Measurements from ENCODE around the gene ZNF423.

The ZNF423 gene

GRCh38 chr16:49651226-49651625 is 204.7 kb downstream of the ZNF423 start:
- no peak for DNase-seq
- Histone ChIP-seq H4K20me1 (ENCODE audit: insufficient read depth, low read length) (no peaks in the 10 kb centered on the region), H3K36me3 (ENCODE audit: insufficient read depth, low read length) (no peaks in the 10 kb centered on the region), H3K9ac (ENCODE audit: low read depth, low read length) (no peak overlapping the region), H3K27ac (ENCODE audit: low read length) (no peak overlapping the region), H2AFZ (ENCODE audit: low read depth, low read length) (no peak overlapping the region), H3K79me2 (ENCODE audit: insufficient read depth, low read length) (no peaks in the 10 kb centered on the region), H3K27me3 (ENCODE audit: insufficient read depth, low read length, poor library complexity) (no peaks in the 10 kb centered on the region), H3K4me3 (ENCODE audit: low read depth in 1 of 2, low read length in 2 of 2) (no peak overlapping the region), H3K9me3 (ENCODE audit: insufficient read depth, low read length, severe bottlenecking) (peaks cover 15% of the 10 kb centered on the region), H3K4me1 (ENCODE audit: insufficient read depth, low read length) (no peaks in the 10 kb centered on the region), H3K4me2 (ENCODE audit: insufficient read depth, low read length) (no peak overlapping the region)
- no peak for ATAC-seq (ENCODE audit: insufficient read depth, low read depth)
- TF ChIP-seq CTCF (IDR thresholded peaks at IDR 0.05; ENCODE audit: borderline replicate concordance, extremely low read depth, low read length, poor library complexity, severe bottlenecking) (no peak), EZH2 (IDR thresholded peaks at IDR 0.05; ENCODE audit: borderline replicate concordance, low read depth, low read length, severe bottlenecking) (no peak)

- no peak overlapping the region for H3K4me2 ChIP-seq (ENCODE audit: insufficient read depth, low read length)
- H3K4me3 ChIP-seq (ENCODE audit: low read depth in 1 of 2, low read length in 2 of 2): no peak overlapping the region
- H2AFZ ChIP-seq (ENCODE audit: low read depth, low read length): no peak overlapping the region
- H3K79me2 ChIP-seq (ENCODE audit: insufficient read depth, low read length): no peaks in the 10 kb centered on the region
- H3K4me1 ChIP-seq (ENCODE audit: insufficient read depth, low read length): no peaks in the 10 kb centered on the region
- no peak for DNase-seq
- ATAC-seq (ENCODE audit: insufficient read depth, low read depth): no peak
- H3K27me3 ChIP-seq (ENCODE audit: insufficient read depth, low read length, poor library complexity): no peaks in the 10 kb centered on the region
- H3K27ac ChIP-seq (ENCODE audit: low read length): no peak overlapping the region
- H3K36me3 ChIP-seq (ENCODE audit: insufficient read depth, low read length): no peaks in the 10 kb centered on the region
- no peak overlapping the region for H3K9ac ChIP-seq (ENCODE audit: low read depth, low read length)
- peaks cover 15% of the 10 kb centered on the region for H3K9me3 ChIP-seq (ENCODE audit: insufficient read depth, low read length, severe bottlenecking)
- no peak for TF ChIP-seq EZH2 (IDR thresholded peaks at IDR 0.05; ENCODE audit: borderline replicate concordance, low read depth, low read length, severe bottlenecking)
- no peak for TF ChIP-seq CTCF (IDR thresholded peaks at IDR 0.05; ENCODE audit: borderline replicate concordance, extremely low read depth, low read length, poor library complexity, severe bottlenecking)
- no peaks in the 10 kb centered on the region for H4K20me1 ChIP-seq (ENCODE audit: insufficient read depth, low read length)
Observed at GRCh38 chr16:49650603-49651002, 205.3 kb downstream of the ZNF423 start.

DNA sequence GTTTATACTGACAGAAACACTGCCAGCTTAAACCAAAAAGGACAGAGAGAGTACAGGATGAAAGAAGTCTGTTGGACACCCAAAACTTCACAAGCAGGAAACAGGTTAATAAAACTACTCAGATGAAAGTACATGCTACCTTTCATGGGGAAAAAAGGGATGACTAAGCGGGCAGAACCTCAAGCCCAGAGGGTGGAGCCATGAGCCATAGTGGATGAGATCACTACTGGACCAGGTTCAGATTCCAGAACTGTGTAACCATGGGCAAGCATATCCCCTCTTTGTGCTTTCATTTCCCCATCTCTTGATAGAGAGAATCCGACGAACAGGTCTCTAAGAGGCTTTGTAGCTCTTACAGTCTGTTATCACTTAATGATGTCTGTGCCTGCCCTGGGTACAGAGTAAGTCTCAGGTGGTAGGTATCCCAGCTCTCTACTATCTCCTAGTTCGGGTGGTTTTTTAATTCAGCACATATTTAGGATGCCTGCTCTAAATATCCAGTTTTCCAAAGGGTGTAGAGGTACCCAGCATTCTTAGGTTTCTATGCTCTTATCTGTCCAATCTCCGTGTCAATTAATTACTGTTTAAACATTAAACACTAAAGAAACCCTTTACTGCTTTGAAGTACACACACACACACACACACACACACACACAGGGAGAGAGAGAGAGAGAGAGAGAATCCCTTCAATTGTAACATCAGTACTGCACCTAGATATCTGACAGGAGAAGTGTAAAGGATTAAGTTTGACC is 206.7 kb downstream of the ZNF423 start:
- no peak for ATAC-seq (ENCODE audit: insufficient read depth, low read depth)
- Histone ChIP-seq H2AFZ (ENCODE audit: low read depth, low read length) (no peak overlapping the region), H3K4me2 (ENCODE audit: insufficient read depth, low read length) (no peak overlapping the region), H3K79me2 (ENCODE audit: insufficient read depth, low read length) (no peaks in the 10 kb centered on the region), H3K27ac (ENCODE audit: low read length) (no peak overlapping the region), H3K9me3 (ENCODE audit: insufficient read depth, low read length, severe bottlenecking) (peaks cover 20% of the 10 kb centered on the region), H3K4me3 (ENCODE audit: low read depth in 1 of 2, low read length in 2 of 2) (no peak overlapping the region), H3K4me1 (ENCODE audit: insufficient read depth, low read length) (no peaks in the 10 kb centered on the region), H4K20me1 (ENCODE audit: insufficient read depth, low read length) (no peaks in the 10 kb centered on the region), H3K27me3 (ENCODE audit: insufficient read depth, low read length, poor library complexity) (no peaks in the 10 kb centered on the region), H3K36me3 (ENCODE audit: insufficient read depth, low read length) (no peaks in the 10 kb centered on the region), H3K9ac (ENCODE audit: low read depth, low read length) (no peak overlapping the region)
- DNase-seq: no peak
- TF ChIP-seq CTCF (IDR thresholded peaks at IDR 0.05; ENCODE audit: borderline replicate concordance, extremely low read depth, low read length, poor library complexity, severe bottlenecking) (no peak), EZH2 (IDR thresholded peaks at IDR 0.05; ENCODE audit: borderline replicate concordance, low read depth, low read length, severe bottlenecking) (no peak)
